PC-3 (cell line): ENCODE results near the gene CCNY.

Experiments used
- CTCF ChIP-seq: fragments of 300-600 bp; sonication (generic); conservative IDR thresholded peaks from 2 replicates; pipeline ENCODE4 v1.5.1; 2017; ENCODE audit warnings: antibody characterized with exemption, low read depth, mild to moderate bottlenecking, low read length
- EZH2 ChIP-seq: fragments of 300-600 bp; sonication (generic); IDR thresholded peaks from one replicate; pipeline ENCODE4 v1.6.1; 2017; ENCODE audit warnings: antibody characterized with exemption, mild to moderate bottlenecking, low read length; ENCODE audit not compliant: unreplicated experiment

- TF ChIP-seq CTCF (no peak), EZH2 (no peak)
Measured at GRCh38 chr10:35507519-35508109, 171.3 kb downstream of the CCNY start.
